Natural killer cell treated with Interleukin-12 subunit alpha and Interleukin-12 subunit beta and Interleukin-15 and Interleukin-18, amount 100 ng/mL, for 72 hours (primary cell): ENCODE measurements around the gene PAM16. TPM values are rescaled to one million over a fixed set of nuclear protein-coding genes. Genes with fewer than 3 reads are reported as not detected.
"Not testable (repeated sequence)": the region's sequence is repeated elsewhere in the genome, so short reads cannot be mapped to it uniquely, and the experiment has no call there.

Experiments used
- ATAC-seq, 2 donors: fragments of 150-1000 bp; cut with Tn5 transposase in 1 of 2; sonication (Bioruptor Pico), chemical (Tn5 transposase) in 1 of 2; 2 replicates each; pipeline ENCODE4 v1.10.0; 2021
- DNase-seq: peaks from one replicate; pipeline ENCODE4 v3.0.0; 2022; ENCODE audit warnings: low spot score
- H3K27ac Mint-ChIP-seq, 2 donors: 1 replicate in 1 of 2; 2 replicates in 1 of 2; pipeline ENCODE4 v1.8.0; 2022; ENCODE audit warnings: mixed read lengths in 2 of 2, mild to moderate bottlenecking in 1 of 2, moderate library complexity in 1 of 2
- H3K27me3 Mint-ChIP-seq, 2 donors: 1 replicate in 1 of 2; 2 replicates in 1 of 2; pipeline ENCODE4 v1.8.0; 2022; ENCODE audit warnings: mixed read lengths in 2 of 2
- H3K36me3 Mint-ChIP-seq: one replicate; pipeline ENCODE4 v1.8.0; 2022; ENCODE audit warnings: mixed read lengths
- H3K4me1 Mint-ChIP-seq, 2 donors: 1 replicate in 1 of 2; 2 replicates in 1 of 2; pipeline ENCODE4 v1.8.0; 2022; ENCODE audit warnings: low read depth in 2 of 2, mixed read lengths in 2 of 2, mild to moderate bottlenecking in 1 of 2
- H3K4me3 Mint-ChIP-seq: one replicate; pipeline ENCODE4 v1.8.0; 2022; ENCODE audit warnings: mixed read lengths
- H3K9me3 Mint-ChIP-seq: 2 replicates; pipeline ENCODE4 v1.8.0; 2022; ENCODE audit warnings: mixed read lengths
- total RNA-seq, 2 donors: library from RNA; stranded (reverse); gene quantifications; one replicate each; pipeline ENCODE4 v1.2.3, GENCODE V29; 2022

PAM16 gene
- total RNA-seq, result 100 to 1,000 TPM in 1 of 2 donors, 10 to 100 TPM in 1; 59.0 to 114 TPM

DNA sequence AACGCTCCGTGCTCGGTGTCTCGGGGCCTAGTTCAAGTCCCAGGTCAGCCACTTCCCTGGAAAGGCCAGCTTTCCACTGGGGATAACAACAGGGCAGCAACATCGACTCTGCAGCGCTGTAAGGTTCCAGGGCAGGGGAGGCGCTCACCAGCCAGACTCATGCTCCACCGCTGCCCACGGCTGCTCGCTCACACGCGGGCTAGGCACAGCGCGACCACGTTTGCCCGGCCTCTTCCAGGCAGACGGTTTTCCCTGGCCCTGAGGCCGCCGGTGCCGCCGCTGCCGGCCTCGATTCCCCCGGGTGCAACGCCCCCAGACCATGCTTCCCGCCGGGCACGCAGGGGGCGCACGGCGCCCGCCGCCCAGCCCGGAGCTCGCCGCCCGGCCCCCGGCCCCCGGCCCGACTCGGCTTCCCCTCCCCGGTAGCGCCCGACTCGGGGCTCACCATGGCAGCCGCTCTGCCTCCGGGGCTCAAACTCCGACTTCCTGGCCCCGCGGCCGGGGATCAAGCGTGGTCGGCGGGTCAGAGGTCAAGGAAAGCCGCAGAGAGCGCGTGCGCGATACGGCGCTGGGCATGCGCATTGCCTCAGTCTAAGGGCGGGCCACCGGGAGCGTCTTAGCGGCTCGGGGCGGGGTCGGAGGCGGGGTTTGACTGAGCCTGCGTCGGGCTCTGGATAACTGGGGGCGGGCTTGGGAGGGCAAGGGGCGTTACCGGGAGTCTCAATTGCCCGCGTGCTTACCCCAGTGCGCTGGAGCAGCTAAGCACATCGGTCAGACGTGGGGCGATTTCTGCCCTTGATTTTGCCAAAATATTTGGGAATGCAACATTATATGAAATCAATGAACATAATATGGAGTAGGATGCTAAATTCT, at the start of gene PAM16:
Gene PAM16, minus strand, starts transcription at position 535 of the 873 bp plus-strand sequence. Its CDS starts 87 bp downstream, at position 448.
- ATAC-seq (peak; percentile 95 to 96), DNase-seq (peak; percentile 98)
- peak within 1 kb of the TSS; percentile 89 for H3K4me3 Mint-ChIP-seq
- no peaks in the 10 kb centered on the region for H3K36me3 Mint-ChIP-seq
- H3K27me3 Mint-ChIP-seq, result no peaks in the 10 kb centered on the region
- peak within 1 kb of the TSS; percentile 80 to 84 for H3K27ac Mint-ChIP-seq
- no peaks in the 10 kb centered on the region for H3K9me3 Mint-ChIP-seq
- H3K4me1 Mint-ChIP-seq, result peaks cover 5 to 15% of the 10 kb centered on the region in 2 donors

DNA sequence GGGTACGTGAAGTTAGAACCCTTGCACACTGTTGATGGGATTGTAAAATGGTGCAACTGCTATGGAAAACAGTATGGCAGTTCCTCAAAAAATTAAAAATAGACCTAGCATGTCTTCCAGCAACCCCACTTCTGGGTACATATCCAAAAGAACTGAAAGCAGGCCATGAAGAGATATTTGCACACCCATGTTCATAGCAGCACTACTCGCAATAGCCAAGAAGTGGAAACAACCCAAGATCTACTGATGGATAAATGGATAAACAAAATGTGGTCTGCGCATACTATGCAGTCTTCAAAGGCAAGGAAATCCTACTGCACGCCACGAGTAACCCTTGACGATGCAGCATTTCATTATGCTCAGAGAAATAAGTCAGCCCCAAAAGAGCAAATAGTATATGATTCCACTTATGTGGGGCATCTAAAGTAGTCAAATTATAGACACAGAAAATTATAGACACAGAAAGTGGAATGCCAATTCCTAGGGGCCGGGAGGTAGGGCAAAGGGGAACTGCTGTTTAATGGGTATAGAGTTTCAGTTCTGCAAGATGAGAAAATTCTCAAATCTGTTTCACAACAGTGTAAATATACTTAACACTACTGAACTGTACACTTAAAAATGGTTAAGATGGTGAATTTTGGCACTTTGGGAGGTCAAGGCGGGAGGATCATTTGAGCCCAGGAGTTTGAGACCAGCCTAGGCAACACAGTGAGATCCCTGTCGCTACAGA, 48.0 kb upstream of the PAM16 start:
- Mint-ChIP-seq H3K27me3 (no peaks in the 10 kb centered on the region), H3K4me1 (peaks cover 16 to 24% of the 10 kb centered on the region in 2 donors), H3K9me3 (no peaks in the 10 kb centered on the region), H3K27ac (no peak overlapping the region), H3K4me3 (no peak overlapping the region), H3K36me3 (peaks cover 5% of the 10 kb centered on the region)
- no peak for DNase-seq
- no peak for ATAC-seq

DNA sequence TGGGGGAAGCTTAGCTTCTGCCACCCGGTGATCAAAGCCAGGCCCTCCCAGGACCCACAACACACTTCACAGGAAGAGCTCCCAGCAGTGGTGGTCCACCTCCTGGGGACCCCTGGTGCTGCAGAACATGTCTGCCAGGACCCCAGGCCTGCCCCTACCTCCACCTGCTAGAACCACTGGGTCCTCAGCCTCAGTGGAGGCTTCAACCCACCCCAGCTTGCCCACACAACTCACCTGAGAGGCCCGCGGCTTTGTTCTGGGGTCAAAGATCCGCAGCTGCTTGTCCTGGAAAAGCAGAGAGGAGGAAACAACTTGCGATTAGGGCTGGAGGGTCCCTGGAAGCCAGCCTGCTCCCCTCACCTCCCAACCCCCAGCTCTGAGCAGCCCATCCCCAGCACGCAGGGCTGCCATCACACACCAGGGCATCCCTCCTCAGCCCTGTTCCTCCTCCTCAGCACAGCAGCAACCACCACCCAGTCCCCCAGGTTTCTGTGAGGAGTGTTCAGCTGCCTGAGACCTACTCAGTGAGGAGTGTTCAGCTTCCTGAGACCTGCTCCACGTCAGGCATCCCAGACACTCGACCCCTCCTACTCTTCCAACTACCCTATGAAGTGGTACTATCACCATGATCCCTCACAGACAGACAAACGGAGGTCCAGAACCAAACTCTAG, 44.1 kb upstream of the PAM16 start:
- ATAC-seq (no peak), DNase-seq (no peak)
- peaks cover 10 to 14% of the 10 kb centered on the region in 2 donors for H3K4me1 Mint-ChIP-seq
- no peaks in the 10 kb centered on the region for H3K27me3 Mint-ChIP-seq
- H3K27ac Mint-ChIP-seq, result no peak overlapping the region
- no peak overlapping the region for H3K4me3 Mint-ChIP-seq
- peaks cover 5% of the 10 kb centered on the region for H3K36me3 Mint-ChIP-seq
- H3K9me3 Mint-ChIP-seq, result no peaks in the 10 kb centered on the region

DNA sequence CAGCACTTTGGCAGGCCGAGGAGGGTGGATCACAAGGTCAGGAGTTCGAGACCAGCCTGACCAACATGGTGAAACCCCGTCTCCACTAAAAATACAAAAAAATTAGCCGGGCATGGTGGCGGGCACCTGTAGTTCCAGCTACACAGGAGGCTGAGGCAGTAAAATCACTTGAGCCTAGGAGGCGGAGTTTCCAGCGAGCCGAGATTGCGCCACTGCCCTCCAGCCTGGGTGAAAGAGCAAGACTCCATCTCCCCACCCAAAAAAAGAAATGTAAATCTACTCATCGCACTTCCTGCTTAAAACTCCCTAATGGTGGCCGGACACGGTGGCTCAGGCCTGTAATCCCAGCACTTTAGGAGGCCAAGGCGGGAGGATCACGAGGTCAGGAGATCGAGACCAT, 42.7 kb upstream of the PAM16 start:
- ATAC-seq, H3K27ac Mint-ChIP-seq, H3K27me3 Mint-ChIP-seq, H3K9me3 Mint-ChIP-seq, DNase-seq, H3K4me1 Mint-ChIP-seq, H3K4me3 Mint-ChIP-seq, H3K36me3 Mint-ChIP-seq: not testable (repeated sequence)

DNA sequence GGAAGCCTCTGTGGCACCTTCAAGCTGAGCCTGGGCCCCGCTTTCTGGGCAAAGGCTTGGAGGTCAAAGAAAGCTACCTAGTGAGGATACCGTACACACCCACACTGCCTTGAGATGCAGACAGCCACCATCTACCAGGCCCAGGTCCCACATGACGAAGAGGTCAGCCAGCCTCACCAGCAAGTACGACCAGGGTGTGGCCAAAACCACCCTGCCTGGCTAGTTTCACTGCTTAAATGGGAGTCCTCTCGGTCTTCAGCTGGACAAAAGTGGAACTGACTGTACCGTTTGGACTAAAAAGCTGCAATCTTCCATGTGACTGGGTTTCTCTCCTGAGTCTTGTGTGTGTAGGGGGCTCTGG, 42.1 kb upstream of the PAM16 start:
- no peak for ATAC-seq
- Mint-ChIP-seq H3K36me3 (no peaks in the 10 kb centered on the region), H3K9me3 (no peaks in the 10 kb centered on the region), H3K27me3 (no peaks in the 10 kb centered on the region), H3K4me3 (no peak overlapping the region), H3K4me1 (peaks cover 4 to 5% of the 10 kb centered on the region in 2 donors), H3K27ac (no peak overlapping the region)
- DNase-seq, result no peak

DNA sequence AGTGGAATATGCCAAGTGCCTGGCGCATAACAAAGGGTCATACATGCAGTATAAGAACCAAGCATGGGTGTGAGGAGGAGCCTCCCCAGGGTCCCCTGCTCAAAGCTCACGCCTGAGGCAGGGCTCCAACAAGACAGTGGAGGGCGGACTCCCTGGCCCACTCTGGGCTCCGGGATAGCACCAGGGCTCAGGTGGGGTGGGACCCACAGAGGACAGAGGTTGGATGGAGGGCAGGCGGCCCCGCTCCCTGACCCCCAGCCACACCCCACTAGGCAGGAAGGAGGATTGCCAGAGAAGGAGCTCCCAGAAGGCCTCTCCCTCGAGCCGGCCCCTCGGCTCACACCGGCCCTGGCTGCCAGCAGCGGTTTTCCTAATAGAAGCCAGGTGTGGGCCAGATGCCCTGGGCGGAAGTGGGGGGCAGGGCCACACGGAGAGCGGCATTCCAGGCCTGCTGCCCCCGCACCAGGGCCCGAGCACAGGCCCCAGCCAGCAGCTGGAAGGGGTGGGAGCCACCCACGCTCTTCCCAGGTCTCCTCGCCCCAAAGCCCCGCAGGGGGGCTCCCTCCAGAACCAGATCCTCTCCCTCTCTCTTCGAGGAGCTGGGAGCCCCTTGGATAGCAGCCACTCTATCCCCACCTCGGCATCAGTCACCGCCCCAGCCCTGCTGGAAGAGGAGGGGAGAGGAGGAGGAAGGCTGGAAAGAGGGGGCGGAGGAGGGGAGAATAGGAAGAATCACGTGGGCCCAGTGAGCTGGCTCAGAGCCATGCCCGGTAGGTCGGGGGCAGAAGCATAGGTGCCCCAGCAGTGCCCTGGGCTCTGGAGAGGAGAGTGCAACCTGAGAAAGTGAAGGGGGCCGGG, 41.5 kb upstream of the PAM16 start:
- no peak for DNase-seq
- peaks cover 4 to 5% of the 10 kb centered on the region in 2 donors for H3K4me1 Mint-ChIP-seq
- H3K9me3 Mint-ChIP-seq, result no peaks in the 10 kb centered on the region
- no peaks in the 10 kb centered on the region for H3K27me3 Mint-ChIP-seq
- no peak for ATAC-seq
- no peak overlapping the region for H3K4me3 Mint-ChIP-seq
- no peaks in the 10 kb centered on the region for H3K36me3 Mint-ChIP-seq
- H3K27ac Mint-ChIP-seq, result no peak overlapping the region

DNA sequence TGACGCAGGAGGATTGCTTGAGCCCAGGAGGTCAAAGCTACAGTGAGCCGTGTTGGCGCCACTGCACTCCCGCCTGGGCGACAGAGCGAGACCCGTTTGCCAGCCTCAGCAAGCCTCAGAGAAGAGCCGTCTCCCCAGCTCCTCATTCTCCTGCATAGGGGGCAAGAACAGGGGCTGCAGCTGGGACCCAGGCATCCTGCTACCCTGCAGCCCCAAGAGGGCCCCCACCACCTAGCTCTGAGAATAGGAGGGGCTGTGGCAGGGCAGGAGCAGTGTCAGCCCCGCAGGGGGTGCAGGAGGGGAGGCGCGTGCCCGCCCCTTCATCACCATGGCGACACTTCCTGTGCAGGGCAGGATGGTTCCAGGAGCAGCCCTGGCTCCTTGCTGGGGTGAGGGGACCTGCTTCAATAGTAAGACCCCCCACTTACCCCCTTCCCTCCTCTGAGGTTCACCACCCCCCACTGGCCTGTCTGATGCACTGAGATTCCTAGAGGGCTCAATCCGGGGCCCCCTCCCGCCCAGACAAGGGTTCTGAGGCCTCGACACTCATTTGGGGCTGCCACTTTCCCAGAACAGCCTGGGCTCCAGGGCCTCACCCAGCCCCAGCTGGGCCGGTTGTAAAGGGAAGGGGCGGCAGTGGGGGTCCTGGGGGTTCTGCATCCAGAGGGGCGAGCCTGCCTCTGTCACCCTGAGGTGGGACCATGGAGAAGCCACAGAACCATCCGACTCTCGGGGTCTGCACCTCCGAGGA, 40.7 kb upstream of the PAM16 start:
- Mint-ChIP-seq H3K4me1 (peaks cover 4 to 5% of the 10 kb centered on the region in 2 donors), H3K36me3 (no peaks in the 10 kb centered on the region), H3K9me3 (no peaks in the 10 kb centered on the region), H3K27me3 (no peaks in the 10 kb centered on the region), H3K27ac (no peak overlapping the region), H3K4me3 (no peak overlapping the region)
- DNase-seq (no peak), ATAC-seq (no peak)

DNA sequence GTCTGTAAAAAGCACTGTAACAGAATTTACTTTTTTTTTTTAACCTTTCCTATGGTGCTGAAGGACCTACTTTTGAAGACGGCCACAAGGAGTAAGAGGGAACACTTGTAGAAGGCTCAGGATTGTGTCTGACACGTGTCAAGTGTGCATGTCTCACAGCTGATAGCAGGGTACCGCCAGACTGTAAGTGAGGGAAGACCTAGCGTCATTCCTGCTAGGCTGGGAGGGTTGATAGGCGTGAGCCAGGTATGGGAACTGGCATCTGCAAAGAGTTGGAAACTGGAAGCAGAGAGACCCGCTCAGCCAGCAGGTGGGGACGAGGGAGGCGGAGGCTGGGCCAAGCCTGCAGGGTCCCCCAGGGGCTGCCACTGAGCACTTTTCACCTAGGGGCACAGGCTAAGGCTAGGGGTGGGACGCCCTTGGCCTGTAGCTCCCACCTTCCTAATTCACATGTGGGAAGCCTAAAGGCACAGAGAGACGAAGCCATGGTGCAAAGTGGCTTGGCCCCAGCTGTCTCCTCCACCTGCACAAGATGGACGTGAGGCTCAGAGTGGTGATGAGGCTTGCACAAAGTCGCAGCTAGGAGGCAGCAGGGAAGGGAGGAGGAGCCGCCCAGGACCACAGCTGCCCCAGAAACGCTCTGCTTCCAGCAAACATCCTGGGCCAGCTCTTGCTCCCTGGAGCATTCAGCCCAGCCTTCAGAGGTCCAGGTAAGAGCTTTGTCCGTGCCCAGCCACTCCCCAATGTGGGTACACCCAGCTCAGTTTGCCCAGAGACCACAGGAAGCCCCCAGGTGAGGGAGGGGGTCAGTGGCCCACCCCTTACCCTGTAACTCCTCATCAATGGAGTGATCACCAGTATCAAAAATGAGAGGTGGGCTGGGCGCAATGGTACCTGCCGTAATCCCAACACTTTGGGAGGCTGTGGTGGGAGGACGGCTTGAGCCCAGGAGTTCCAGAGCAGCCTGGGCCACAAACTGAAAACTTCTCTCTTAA, 39.4 kb upstream of the PAM16 start:
- ATAC-seq (no peak), DNase-seq (no peak)
- H3K4me3 Mint-ChIP-seq, result no peak overlapping the region
- no peaks in the 10 kb centered on the region for H3K36me3 Mint-ChIP-seq
- H3K9me3 Mint-ChIP-seq, result no peaks in the 10 kb centered on the region
- no peaks in the 10 kb centered on the region for H3K27me3 Mint-ChIP-seq
- H3K27ac Mint-ChIP-seq, result no peak overlapping the region
- H3K4me1 Mint-ChIP-seq, result peaks cover 2 to 6% of the 10 kb centered on the region in 2 donors

DNA sequence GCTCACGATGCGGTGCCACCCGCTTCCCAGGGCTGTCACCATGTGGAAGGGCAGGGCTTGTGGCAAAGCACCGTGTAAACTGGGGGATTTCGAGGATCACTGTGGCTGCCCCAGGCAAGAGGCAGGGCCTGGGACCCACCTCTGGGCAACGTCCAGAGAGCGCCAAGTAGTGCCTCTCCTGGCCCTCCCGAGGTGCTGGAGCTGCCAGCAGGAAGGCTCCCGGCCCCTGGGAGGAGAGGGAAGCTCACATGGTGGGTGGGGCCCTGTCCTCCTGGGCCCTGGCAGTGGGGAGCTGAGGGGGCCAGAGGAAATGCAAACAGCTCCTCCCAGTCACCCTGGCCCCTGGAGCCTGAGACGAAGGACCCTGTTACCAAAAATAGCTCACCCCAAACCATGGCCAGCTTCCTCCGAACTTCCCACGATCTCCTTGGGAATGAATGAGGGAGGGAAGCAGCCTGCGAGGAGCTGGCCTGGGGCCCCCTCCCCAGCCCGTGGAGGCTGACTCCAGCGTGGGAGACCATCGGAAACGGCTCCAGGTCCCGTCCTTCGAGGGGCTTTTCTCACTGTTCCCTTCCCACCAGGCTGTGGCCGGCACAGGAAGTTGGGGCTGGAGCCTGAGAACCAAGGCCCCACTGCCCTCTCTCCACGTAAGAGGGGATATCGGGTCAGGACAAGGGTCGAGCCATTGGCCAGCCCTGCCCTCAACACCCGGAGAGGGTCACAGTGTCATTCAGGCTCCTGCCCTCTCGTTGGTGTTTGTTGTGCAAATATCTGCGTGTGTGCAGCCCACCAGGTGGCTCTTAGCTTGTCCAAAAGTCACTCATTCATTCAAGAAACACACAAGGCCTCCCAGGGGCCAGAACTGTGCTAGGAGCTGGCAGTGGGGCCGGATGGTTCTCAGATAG, 38.2 kb upstream of the PAM16 start:
- H3K27me3 Mint-ChIP-seq, result no peaks in the 10 kb centered on the region
- ATAC-seq, result no peak
- no peaks in the 10 kb centered on the region for H3K9me3 Mint-ChIP-seq
- H3K4me1 Mint-ChIP-seq, result peaks cover 0 to 9% of the 10 kb centered on the region in 2 donors
- DNase-seq, result no peak
- H3K4me3 Mint-ChIP-seq, result no peak overlapping the region
- no peak overlapping the region for H3K27ac Mint-ChIP-seq
- H3K36me3 Mint-ChIP-seq, result no peaks in the 10 kb centered on the region

DNA sequence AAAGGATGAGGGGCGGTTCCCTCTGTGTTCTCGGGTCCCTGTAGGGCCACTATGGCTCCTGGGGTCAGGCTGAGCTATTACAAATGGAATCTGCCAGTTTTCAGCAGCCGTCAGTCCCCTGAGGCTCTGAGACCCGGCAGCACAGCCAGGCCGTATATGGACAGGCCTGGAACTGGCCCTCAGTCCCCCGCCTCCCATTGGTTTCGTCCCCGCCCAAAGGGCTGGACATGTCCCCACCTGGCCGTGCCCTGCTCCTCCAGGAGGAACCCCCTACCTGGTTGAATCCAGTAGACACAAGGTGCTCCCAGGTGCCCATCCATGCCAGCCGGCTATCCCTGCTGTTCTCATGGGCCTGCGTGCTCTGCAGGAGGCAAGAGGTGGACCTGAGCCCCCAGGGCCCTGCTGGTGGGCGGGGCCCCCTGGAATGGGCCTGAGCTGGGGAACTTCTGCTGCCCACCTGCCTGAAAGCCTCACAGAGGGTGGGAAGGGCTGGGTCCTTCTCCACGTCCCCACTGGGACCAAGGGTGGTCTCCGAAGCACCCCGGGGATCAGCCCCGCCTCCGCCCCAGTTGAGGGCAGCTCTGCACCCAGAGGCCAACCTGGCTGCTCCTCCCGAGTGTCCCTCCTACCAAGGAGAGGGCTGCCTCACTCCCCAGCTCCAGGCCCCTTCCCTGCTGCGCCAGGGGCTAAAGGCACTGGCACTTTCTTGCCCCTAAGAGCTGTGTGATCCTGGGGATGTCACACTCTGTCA, 37.3 kb upstream of the PAM16 start:
- Mint-ChIP-seq H3K27me3 (no peaks in the 10 kb centered on the region), H3K4me3 (no peak overlapping the region), H3K4me1 (peaks cover 0 to 9% of the 10 kb centered on the region in 2 donors), H3K27ac (no peak overlapping the region), H3K9me3 (no peaks in the 10 kb centered on the region), H3K36me3 (no peaks in the 10 kb centered on the region)
- DNase-seq (no peak), ATAC-seq (no peak)

DNA sequence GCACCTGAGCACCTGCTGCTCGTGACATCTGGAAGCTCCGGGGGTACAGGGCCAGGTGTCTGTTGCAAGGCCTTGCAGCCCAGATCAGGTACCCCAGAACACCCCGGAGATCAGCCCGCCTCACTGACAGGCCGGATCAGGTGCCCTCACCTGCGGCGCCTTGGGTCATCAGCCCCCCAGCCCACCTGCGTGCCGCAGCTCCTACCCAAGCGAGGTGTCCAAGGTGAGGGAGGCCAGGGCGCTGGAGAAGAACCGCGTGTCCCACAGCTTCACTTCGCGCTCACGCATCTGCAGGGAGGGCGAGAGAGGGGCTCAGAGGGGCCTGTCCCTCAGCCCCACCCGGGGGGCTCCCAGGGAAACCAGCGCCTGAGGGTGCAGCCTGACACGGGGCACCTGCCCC, 36.7 kb upstream of the PAM16 start:
- H3K4me3 Mint-ChIP-seq, result no peak overlapping the region
- DNase-seq (no peak), ATAC-seq (no peak)
- H3K4me1 Mint-ChIP-seq, result peaks cover 0 to 12% of the 10 kb centered on the region in 2 donors
- H3K27ac Mint-ChIP-seq, result no peak overlapping the region
- H3K36me3 Mint-ChIP-seq, result no peaks in the 10 kb centered on the region
- H3K9me3 Mint-ChIP-seq, result no peaks in the 10 kb centered on the region
- H3K27me3 Mint-ChIP-seq, result no peaks in the 10 kb centered on the region
